Gastroesophageal sphincter (tissue), 3 donors: ENCODE results near the gene NCKAP5L.

ENCODE experiments used
- POLR2A ChIP-seq, 2 donors: fragments of 450-650 bp; IDR thresholded peaks; one replicate each; pipeline ENCODE4 v1.6.1; 2017; ENCODE audit warnings: antibody characterized with exemption in 2 of 2, mild to moderate bottlenecking in 2 of 2, moderate library complexity in 1 of 2
- TF ChIP-seq, protein P1 (sequence below), 4 experiments: fragments of 200-600 bp in 2 of 4; fragments of 450-650 bp in 2 of 4; sonication (generic) in 1 of 4; IDR thresholded peaks; one replicate each; pipeline ENCODE4 v1.5.1; 2017 to 2019; ENCODE audit warnings: antibody characterized with exemption in 4 of 4, mild to moderate bottlenecking in 2 of 4, moderate library complexity in 2 of 4

- TF ChIP-seq, protein P1, sequence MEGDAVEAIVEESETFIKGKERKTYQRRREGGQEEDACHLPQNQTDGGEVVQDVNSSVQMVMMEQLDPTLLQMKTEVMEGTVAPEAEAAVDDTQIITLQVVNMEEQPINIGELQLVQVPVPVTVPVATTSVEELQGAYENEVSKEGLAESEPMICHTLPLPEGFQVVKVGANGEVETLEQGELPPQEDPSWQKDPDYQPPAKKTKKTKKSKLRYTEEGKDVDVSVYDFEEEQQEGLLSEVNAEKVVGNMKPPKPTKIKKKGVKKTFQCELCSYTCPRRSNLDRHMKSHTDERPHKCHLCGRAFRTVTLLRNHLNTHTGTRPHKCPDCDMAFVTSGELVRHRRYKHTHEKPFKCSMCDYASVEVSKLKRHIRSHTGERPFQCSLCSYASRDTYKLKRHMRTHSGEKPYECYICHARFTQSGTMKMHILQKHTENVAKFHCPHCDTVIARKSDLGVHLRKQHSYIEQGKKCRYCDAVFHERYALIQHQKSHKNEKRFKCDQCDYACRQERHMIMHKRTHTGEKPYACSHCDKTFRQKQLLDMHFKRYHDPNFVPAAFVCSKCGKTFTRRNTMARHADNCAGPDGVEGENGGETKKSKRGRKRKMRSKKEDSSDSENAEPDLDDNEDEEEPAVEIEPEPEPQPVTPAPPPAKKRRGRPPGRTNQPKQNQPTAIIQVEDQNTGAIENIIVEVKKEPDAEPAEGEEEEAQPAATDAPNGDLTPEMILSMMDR (IDR thresholded peaks at IDR 0.05): no peak
- TF ChIP-seq POLR2A (IDR thresholded peaks at IDR 0.05): no peak
Observed at GRCh38 chr12:49783917-49784676, 44.1 kb downstream of the NCKAP5L start.
